Nephron (organoid): Measurements from ENCODE around the gene ZC3H8.

Experiments used
- H3K27ac Mint-ChIP-seq, 3 experiments: 2 replicates each; pipeline ENCODE4 v1.8.0; 2020; ENCODE audit warnings: mixed read lengths in 3 of 3, mild to moderate bottlenecking in 2 of 3, moderate library complexity in 1 of 3
- H3K27me3 Mint-ChIP-seq: 2 replicates; pipeline ENCODE4 v1.8.0; 2021; ENCODE audit warnings: low read depth, mild to moderate bottlenecking, moderate library complexity, mixed read lengths
- H3K36me3 Mint-ChIP-seq: 2 replicates; pipeline ENCODE4 v1.8.0; 2020; ENCODE audit warnings: low read depth, mixed read lengths
- H3K4me1 Mint-ChIP-seq: 2 replicates; pipeline ENCODE4 v1.8.0; 2020; ENCODE audit warnings: mixed read lengths
- H3K4me3 Mint-ChIP-seq, 3 experiments: 2 replicates each; pipeline ENCODE4 v1.8.0; 2020; ENCODE audit warnings: mild to moderate bottlenecking in 3 of 3, mixed read lengths in 3 of 3, moderate library complexity in 2 of 3
- H3K9me3 Mint-ChIP-seq: 2 replicates; pipeline ENCODE4 v1.8.0; 2020; ENCODE audit warnings: mixed read lengths
- CTCF ChIP-seq, 3 experiments: fragments of 200-600 bp; sonication (generic); IDR thresholded peaks; one replicate each; pipeline ENCODE4 v1.5.0; 2021; ENCODE audit warnings: antibody characterized with exemption in 3 of 3; ENCODE audit not compliant: unreplicated experiment in 3 of 3

Gene ZC3H8

GRCh38 chr2:112256654-112257053 lies 1.8 kb upstream of the ZC3H8 start:
- Mint-ChIP-seq H3K27me3 (peaks cover 8% of the 10 kb centered on the region), H3K4me3 (peak overlapping the region in 2 of 3 experiments; percentile 27 to 56), H3K9me3 (peaks cover 2% of the 10 kb centered on the region), H3K27ac (no peak overlapping the region), H3K4me1 (peaks cover 15% of the 10 kb centered on the region), H3K36me3 (no peaks in the 10 kb centered on the region)
- TF ChIP-seq CTCF (IDR thresholded peaks at IDR 0.05; ENCODE audit: unreplicated experiment in 3 of 3) = no peak

GRCh38 chr2:112255875-112256274 lies 1.0 kb upstream of the ZC3H8 start:
- Mint-ChIP-seq H3K36me3 (no peaks in the 10 kb centered on the region), H3K4me1 (peaks cover 15% of the 10 kb centered on the region), H3K27me3 (peaks cover 8% of the 10 kb centered on the region)

GRCh38 chr2:112253261-112253815 lies 1.5 kb downstream of the ZC3H8 start:
- Mint-ChIP-seq H3K36me3 (peaks cover 4% of the 10 kb centered on the region), H3K4me1 (peaks cover 11% of the 10 kb centered on the region), H3K4me3 (peak overlapping the region in 2 of 3 experiments; percentile 45 to 89), H3K9me3 (no peaks in the 10 kb centered on the region), H3K27ac (no peak overlapping the region), H3K27me3 (no peaks in the 10 kb centered on the region)
- TF ChIP-seq CTCF (IDR thresholded peaks at IDR 0.05; ENCODE audit: unreplicated experiment in 3 of 3) = no peak

More at GRCh38 chr2:112255875-112256274, 1.0 kb upstream of the ZC3H8 start:
- TF ChIP-seq CTCF (IDR thresholded peaks at IDR 0.05; ENCODE audit: unreplicated experiment in 3 of 3) = no peak
- H3K27ac Mint-ChIP-seq = peak overlapping the region in 1 of 3 experiments; percentile 19
- H3K4me3 Mint-ChIP-seq = peak overlapping the region in 1 of 3 experiments; percentile 70
- no peaks in the 10 kb centered on the region for H3K9me3 Mint-ChIP-seq

- Mint-ChIP-seq H3K4me3 (no peak overlapping the region), H3K27ac (no peak overlapping the region), H3K27me3 (no peaks in the 10 kb centered on the region), H3K9me3 (peaks cover 3% of the 10 kb centered on the region), H3K4me1 (peaks cover 11% of the 10 kb centered on the region), H3K36me3 (peaks cover 24% of the 10 kb centered on the region)
- TF ChIP-seq CTCF (IDR thresholded peaks at IDR 0.05; ENCODE audit: unreplicated experiment in 3 of 3) = no peak
Measured at GRCh38 chr2:112251271-112251670, 3.6 kb downstream of the ZC3H8 start.

GRCh38 chr2:112244854-112245253 lies 10.0 kb downstream of the ZC3H8 start:
- Mint-ChIP-seq H3K4me1 (no peaks in the 10 kb centered on the region), H3K36me3 (peaks cover 56% of the 10 kb centered on the region), H3K9me3 (peaks cover 7% of the 10 kb centered on the region), H3K27me3 (no peaks in the 10 kb centered on the region), H3K27ac (no peak overlapping the region), H3K4me3 (no peak overlapping the region)
- no peak for TF ChIP-seq CTCF (IDR thresholded peaks at IDR 0.05; ENCODE audit: unreplicated experiment in 3 of 3)

- Mint-ChIP-seq H3K27ac (no peak overlapping the region), H3K4me1 (no peaks in the 10 kb centered on the region), H3K27me3 (no peaks in the 10 kb centered on the region), H3K9me3 (peaks cover 7% of the 10 kb centered on the region), H3K36me3 (peaks cover 54% of the 10 kb centered on the region), H3K4me3 (no peak overlapping the region)
- TF ChIP-seq CTCF (IDR thresholded peaks at IDR 0.05; ENCODE audit: unreplicated experiment in 3 of 3) = no peak
Measured at GRCh38 chr2:112243233-112243632, 11.6 kb downstream of the ZC3H8 start.
